Measurements from ENCODE around the gene MON2. TPM values are rescaled to one million over a fixed set of nuclear protein-coding genes. Genes with fewer than 3 reads are reported as not detected.

MON2 gene
- total and polyA plus RNA-seq, 10 of the 15 experiments (the other 5 are each of a cell fraction or from before 2014, with no cell fraction given) = 5.4 to 34.3 (median 23.4) TPM

- H4K20me1 ChIP-seq (ENCODE audit: control insufficient read depth, insufficient read depth) = no peaks in the 10 kb centered on the region
- ChIA-PET POLR2A (interaction anchor here (0.6 to 1.0 kb wide), 2 partner anchors 16 to 21 kb away, joined by 4 to 5 read pairs; no protein-coding TSS in a partner anchor), CTCF (interaction anchor here (0.6 to 1.1 kb wide), 5 partner anchors 11 to 194 kb away, joined by 3 to 4 read pairs (median 4); no protein-coding TSS in a partner anchor), RAD21 (ENCODE audit: unreplicated experiment) (interaction anchor here (1.0 to 1.4 kb wide), 2 partner anchors 11 to 37 kb away, joined by 3 to 4 read pairs; no protein-coding TSS in a partner anchor), SMC1A (ENCODE audit: uncharacterized antibody, unreplicated experiment) (interaction anchor here (1.0 to 2.1 kb wide), 8 partner anchors 9 to 179 kb away, joined by 3 to 11 read pairs (median 4); no protein-coding TSS in a partner anchor)
- in situ Hi-C loops (cut with MboI) (no loop called here), intact Hi-C loops (cut with micrococcal nuclease; ENCODE audit: unreplicated experiment) (no loop called here)
- H3K9ac ChIP-seq (ENCODE audit: control insufficient read depth, insufficient read depth, low read length) = no peak overlapping the region
- no peak overlapping the region for H3K4me3 ChIP-seq
- H3K9me3 ChIP-seq (replicated peaks; ENCODE audit: control insufficient read depth, insufficient read depth, low read length) = no peaks in the 10 kb centered on the region
- H3K4me1 ChIP-seq (ENCODE audit: control insufficient read depth, insufficient read depth, low read length) = no peaks in the 10 kb centered on the region
- TF ChIP-seq JUNB (IDR thresholded peaks at IDR 0.05) (no peak), ESRRA (IDR thresholded peaks at IDR 0.05; ENCODE audit: low read length) (no peak), ZBED1 (IDR thresholded peaks at IDR 0.05; ENCODE audit: borderline replicate concordance) (no peak), SPI1 (IDR thresholded peaks at IDR 0.05; ENCODE audit: borderline replicate concordance, insufficient read depth, low read depth, low read length) (no peak), SKIL (IDR thresholded peaks at IDR 0.05; ENCODE audit: low read depth, poor library complexity, severe bottlenecking) (no peak), TCF12 (IDR thresholded peaks at IDR 0.05; ENCODE audit: low read depth, low read length) (no peak), ZNF207 (IDR thresholded peaks at IDR 0.05; ENCODE audit: borderline replicate concordance) (no peak), NR2C1 (IDR thresholded peaks at IDR 0.05) (no peak), ZBTB4 (CRISPR knock-in tag; IDR thresholded peaks at IDR 0.05) (no peak), E4F1 (IDR thresholded peaks at IDR 0.05; ENCODE audit: borderline replicate concordance, partially characterized antibody) (no peak), KAT2A (conservative IDR thresholded peaks at IDR 0.05; ENCODE audit: control insufficient read depth, low read depth, low read length) (no peak), CHD4 (IDR thresholded peaks at IDR 0.05) (no peak), SREBF2 (IDR thresholded peaks at IDR 0.05; ENCODE audit: low read length) (no peak), BRCA1 (IDR thresholded peaks at IDR 0.05; ENCODE audit: low read depth, low read length) (no peak), POLR2AphosphoS5 (IDR thresholded peaks at IDR 0.05; ENCODE audit: low read length) (no peak), MYB (IDR thresholded peaks at IDR 0.05; ENCODE audit: borderline replicate concordance, low read depth, low read length) (no peak), PAX5 (IDR thresholded peaks at IDR 0.05; ENCODE audit: borderline replicate concordance, low read depth, low read length) (no peak)
- no TSS peak for BruUV-seq (replicated peaks)
- no peaks in the 10 kb centered on the region for H3K27me3 ChIP-seq (replicated peaks in 1 of 2; ENCODE audit: control insufficient read depth in 2 of 2, insufficient read depth in 2 of 2, low read length in 1 of 2)
- H2AFZ ChIP-seq (ENCODE audit: control insufficient read depth, low read depth, low read length) = no peak overlapping the region
- no peaks in the 10 kb centered on the region for H3K36me3 ChIP-seq (ENCODE audit: control insufficient read depth in 2 of 2, insufficient read depth in 2 of 2, low read length in 1 of 2)
- H3K4me2 ChIP-seq (ENCODE audit: control insufficient read depth, insufficient read depth) = no peak overlapping the region
- FAIRE-seq (no peak), ATAC-seq (no peak; the same call in 2 of the 3 replicates), DNase-seq (ENCODE audit: low read depth, low spot score) (no peak)
- H3K79me2 ChIP-seq (ENCODE audit: control insufficient read depth, insufficient read depth, low read length) = no peaks in the 10 kb centered on the region
- no peak overlapping the region for H3K27ac ChIP-seq (ENCODE audit: control insufficient read depth, insufficient read depth)
Measured at GRCh38 chr12:62618319-62618718, 151.7 kb downstream of the MON2 start.
